H9 (cell line): Measurements from ENCODE around the gene RAB43. TPM values are rescaled to one million over a fixed set of nuclear protein-coding genes. Genes with fewer than 3 reads are reported as not detected.

Experiments
- DNase-seq: peaks from one replicate; pipeline ENCODE4 v3.0.0-alpha.2; 2017
- H2AFZ ChIP-seq: one replicate; pipeline ENCODE4 v1.6.1; 2013; ENCODE audit warnings: mild to moderate bottlenecking, low read length, control low read depth, moderate library complexity
- H2AK5ac ChIP-seq: 2 replicates; pipeline ENCODE4 v1.6.1; 2013; ENCODE audit warnings: low read length, control low read depth, mixed read lengths; ENCODE audit not compliant: insufficient read length
- H2BK120ac ChIP-seq: one replicate; pipeline ENCODE4 v1.6.1; 2013; ENCODE audit warnings: low read depth, mild to moderate bottlenecking, low read length, control low read depth, inconsistent platforms; ENCODE audit not compliant: poor library complexity, severe bottlenecking
- H2BK12ac ChIP-seq: 2 replicates; pipeline ENCODE4 v1.6.1; 2013; ENCODE audit warnings: low read length, control low read depth, mixed read lengths, low read depth; ENCODE audit not compliant: insufficient read length
- H2BK15ac ChIP-seq: 2 replicates; pipeline ENCODE4 v1.6.1; 2013; ENCODE audit warnings: low read depth, low read length, control low read depth
- H2BK20ac ChIP-seq: one replicate; pipeline ENCODE4 v1.6.1; 2013; ENCODE audit warnings: low read depth, mild to moderate bottlenecking, low read length, control low read depth, inconsistent platforms; ENCODE audit not compliant: poor library complexity, severe bottlenecking
- H2BK5ac ChIP-seq: 2 replicates; pipeline ENCODE4 v1.6.1; 2013; ENCODE audit warnings: low read length, control low read depth, mixed read lengths; ENCODE audit not compliant: insufficient read length
- H3K14ac ChIP-seq: 2 replicates; pipeline ENCODE4 v1.6.1; 2013; ENCODE audit warnings: low read length, control low read depth; ENCODE audit not compliant: insufficient read depth
- H3K18ac ChIP-seq: 2 replicates; pipeline ENCODE4 v1.6.1; 2013; ENCODE audit warnings: low read depth, mild to moderate bottlenecking, mixed read lengths, low read length, control low read depth; ENCODE audit not compliant: insufficient read length
- H3K23ac ChIP-seq: 2 replicates; pipeline ENCODE4 v1.6.1; 2013; ENCODE audit warnings: low read length, control low read depth, mixed read lengths, low read depth; ENCODE audit not compliant: insufficient read length
- H3K23me2 ChIP-seq: 2 replicates; pipeline ENCODE4 v1.6.1; 2013; ENCODE audit warnings: low read depth, mild to moderate bottlenecking, mixed read lengths, low read length, control low read depth; ENCODE audit not compliant: insufficient read length, poor library complexity, severe bottlenecking
- H3K27ac ChIP-seq: 2 replicates; pipeline ENCODE4 v1.5.1; 2013; ENCODE audit warnings: low read length, control low read depth, mixed read lengths, low read depth; ENCODE audit not compliant: insufficient read length
- H3K27me3 ChIP-seq: 2 replicates; pipeline ENCODE4 v1.6.1; 2013; ENCODE audit warnings: low read length, control low read depth, inconsistent platforms; ENCODE audit not compliant: insufficient read depth
- H3K4ac ChIP-seq: 2 replicates; pipeline ENCODE4 v1.6.1; 2013; ENCODE audit warnings: low read depth, mild to moderate bottlenecking, control low read depth, inconsistent platforms, low read length, moderate library complexity
- H3K4me1 ChIP-seq: 2 replicates; pipeline ENCODE4 v1.6.1; 2013; ENCODE audit warnings: low read length, control low read depth, inconsistent platforms; ENCODE audit not compliant: insufficient read depth
- H3K4me2 ChIP-seq: 2 replicates; pipeline ENCODE4 v1.6.1; 2013; ENCODE audit warnings: low read length, control low read depth, mixed read lengths; ENCODE audit not compliant: insufficient read length, insufficient read depth
- H3K56ac ChIP-seq: 2 replicates; pipeline ENCODE4 v1.6.1; 2013; ENCODE audit warnings: low read depth, mild to moderate bottlenecking, mixed read lengths, low read length, control low read depth; ENCODE audit not compliant: insufficient read length
- H3K79me1 ChIP-seq: 2 replicates; pipeline ENCODE4 v1.6.1; 2013; ENCODE audit warnings: low read depth, mild to moderate bottlenecking, moderate library complexity, low read length, control low read depth, inconsistent platforms; ENCODE audit not compliant: insufficient read depth, poor library complexity, severe bottlenecking
- H3K79me2 ChIP-seq: 2 replicates; pipeline ENCODE4 v1.6.1; 2013; ENCODE audit warnings: low read length, control low read depth, inconsistent platforms; ENCODE audit not compliant: insufficient read depth
- H3K9ac ChIP-seq: 2 replicates; pipeline ENCODE4 v1.6.1; 2013; ENCODE audit warnings: low read length, control low read depth, mixed read lengths; ENCODE audit not compliant: insufficient read length; ENCODE audit errors: extremely low read depth
- H3K9me3 ChIP-seq: one replicate; pipeline ENCODE4 v1.6.1; 2013; ENCODE audit warnings: low read depth, low read length, inconsistent platforms; ENCODE audit not compliant: control insufficient read depth
- H3T11ph ChIP-seq: one replicate; pipeline ENCODE4 v1.6.1; 2013; ENCODE audit warnings: mild to moderate bottlenecking, low read length, control low read depth, inconsistent platforms
- H4K20me1 ChIP-seq: one replicate; pipeline ENCODE4 v1.6.1; 2013; ENCODE audit not compliant: control insufficient read depth, insufficient read length, insufficient read depth
- H4K5ac ChIP-seq: 2 replicates; pipeline ENCODE4 v1.6.1; 2013; ENCODE audit warnings: low read depth, mild to moderate bottlenecking, mixed read lengths, low read length, control low read depth; ENCODE audit not compliant: insufficient read length
- H4K8ac ChIP-seq: replicated peaks from 2 replicates; pipeline ENCODE4 v1.6.1; 2013; ENCODE audit warnings: low read length, control low read depth, mixed read lengths, low read depth; ENCODE audit not compliant: insufficient read length
- H4K91ac ChIP-seq: 2 replicates; pipeline ENCODE4 v1.6.1; 2013; ENCODE audit warnings: low read depth, mild to moderate bottlenecking, moderate library complexity, mixed read lengths, low read length, control low read depth; ENCODE audit not compliant: insufficient read length
- H3K27ac Mint-ChIP-seq, 3 experiments: 2 replicates in 2 of 3; 3 replicates in 1 of 3; pipeline ENCODE4 v1.8.0; 2020 to 2021; ENCODE audit warnings: mixed read lengths in 3 of 3, mild to moderate bottlenecking in 1 of 3, moderate library complexity in 1 of 3
- H3K27me3 Mint-ChIP-seq: 2 replicates; pipeline ENCODE4 v1.8.0; 2021; ENCODE audit warnings: low read depth, mild to moderate bottlenecking, moderate library complexity, mixed read lengths
- H3K36me3 Mint-ChIP-seq, 3 experiments: 2 replicates in 2 of 3; 3 replicates in 1 of 3; pipeline ENCODE4 v1.8.0; 2020 to 2021; ENCODE audit warnings: low read depth in 3 of 3, mixed read lengths in 3 of 3; ENCODE audit not compliant: insufficient read depth in 1 of 3
- H3K4me1 Mint-ChIP-seq, 2 experiments: 2 replicates each; pipeline ENCODE4 v1.8.0; 2020; ENCODE audit warnings: mixed read lengths in 2 of 2
- H3K4me3 Mint-ChIP-seq, 2 experiments: 2 replicates in 1 of 2; 3 replicates in 1 of 2; pipeline ENCODE4 v1.8.0; 2020 to 2021; ENCODE audit warnings: mild to moderate bottlenecking in 2 of 2, mixed read lengths in 2 of 2, moderate library complexity in 1 of 2
- H3K9me3 Mint-ChIP-seq, 2 experiments: 2 replicates in 1 of 2; 3 replicates in 1 of 2; pipeline ENCODE4 v1.8.0; 2020; ENCODE audit warnings: mild to moderate bottlenecking in 2 of 2, mixed read lengths in 2 of 2, moderate library complexity in 1 of 2
- CTCF ChIP-seq: fragments of 200-600 bp; sonication (generic); conservative IDR thresholded peaks from 3 replicates; pipeline ENCODE4 v1.8.0; 2021; ENCODE audit warnings: antibody characterized with exemption, mild to moderate bottlenecking
- WGBS: extraction: QIAGEN DNeasy Blood & Tissue Kit; methylation state at CpG from one replicate; pipeline ENCODE4 v1.1.7; 2013; ENCODE audit warnings: missing lambda C conversion rate, low lambda C conversion rate, mixed read lengths; ENCODE audit not compliant: insufficient read length; ENCODE audit errors: extremely low coverage; 5-methylcytosine and 5-hydroxymethylcytosine counted together
- total RNA-seq: library from RNA; stranded (reverse); gene quantifications from 2 replicates; pipeline ENCODE4 v1.2.1, GENCODE V29; 2021

Gene RAB43
- total RNA-seq, 1 experiment from 2014 or later: 13.6 TPM

- H2AFZ ChIP-seq: no peak overlapping the region
- no peaks in the 10 kb centered on the region for H3K23me2 ChIP-seq
- H4K8ac ChIP-seq: no peak overlapping the region
- no peak overlapping the region for H4K5ac ChIP-seq
- no peaks in the 10 kb centered on the region for H3K36me3 Mint-ChIP-seq
- H2BK5ac ChIP-seq: no peak overlapping the region
- no peak overlapping the region for H3K4me2 ChIP-seq
- no peak overlapping the region for H3K4ac ChIP-seq
- no peak for TF ChIP-seq CTCF
- H3T11ph ChIP-seq: no peak overlapping the region
- H3K4me3 Mint-ChIP-seq: no peak overlapping the region
- no CpG with 5 or more reads among the region's 10 CpGs for WGBS
- H3K27ac Mint-ChIP-seq: no peak overlapping the region; a peak in 1 of 7 replicates
- no peak overlapping the region for H4K91ac ChIP-seq
- no peak overlapping the region for H3K56ac ChIP-seq
- H2BK120ac ChIP-seq: no peak overlapping the region
- H2AK5ac ChIP-seq: no peak overlapping the region
- no peaks in the 10 kb centered on the region for H3K27me3 ChIP-seq
- H4K20me1 ChIP-seq: no peaks in the 10 kb centered on the region
- no peak for DNase-seq
- H3K79me2 ChIP-seq: no peaks in the 10 kb centered on the region
- no peak overlapping the region for H3K23ac ChIP-seq
- no peak overlapping the region for H3K27ac ChIP-seq
- H3K4me1 ChIP-seq: no peaks in the 10 kb centered on the region; the same call in 1 of the 2 replicates
- H3K9me3 ChIP-seq: no peaks in the 10 kb centered on the region
- H2BK20ac ChIP-seq: no peak overlapping the region
- no peaks in the 10 kb centered on the region for H3K9me3 Mint-ChIP-seq
- no peaks in the 10 kb centered on the region for H3K79me1 ChIP-seq
- H3K4me1 Mint-ChIP-seq: peaks cover 15 to 39% of the 10 kb centered on the region in 2 experiments
- no peak overlapping the region for H3K9ac ChIP-seq
- H2BK12ac ChIP-seq: no peak overlapping the region
- H3K14ac ChIP-seq: no peak overlapping the region
- H3K27me3 Mint-ChIP-seq: peaks cover 2% of the 10 kb centered on the region; the same call in 1 of the 2 replicates
- H2BK15ac ChIP-seq: no peak overlapping the region
- H3K18ac ChIP-seq: no peak overlapping the region
Observed at GRCh38 chr3:129038121-129038855, 83.3 kb downstream of the RAB43 start.

Other genes with a start within 250 kb of the RAB43 start
- gene ACAD9, start 242.2 kb downstream of the RAB43 start, total RNA-seq: 37.6 and 43.1 TPM in 2 replicates
- 0.92 and 1.2 TPM in 2 replicates for gene CFAP92, start 127.7 kb downstream of the RAB43 start, total RNA-seq
- 0.09 TPM in 1 of 2 replicates, not detected in the other for gene EFCC1, start 120.5 kb downstream of the RAB43 start, total RNA-seq
- gene GP9, start 61.0 kb downstream of the RAB43 start, total RNA-seq: not detected in 2 replicates
- gene ISY1, start 39.3 kb upstream of the RAB43 start, total RNA-seq: 28.1 TPM in 2 replicates
- gene CNBP, start 62.1 kb upstream of the RAB43 start, total RNA-seq: 433 and 443 TPM in 2 replicates
- gene COPG1, start 127.8 kb upstream of the RAB43 start, total RNA-seq: 142 and 147 TPM in 2 replicates
- 51.2 and 52.4 TPM in 2 replicates for gene HMCES, start 157.1 kb upstream of the RAB43 start, total RNA-seq